Right lobe of liver (tissue), 6 donors: ENCODE results near the gene CASP3. TPM values are rescaled to one million over a fixed set of nuclear protein-coding genes. Genes with fewer than 3 reads are reported as not detected.

Source experiments
- ATAC-seq, 4 donors: fragments of 200-7000 bp; cut with Tn5 transposase; one replicate each; pipeline ENCODE4 v1.9.1; 2020; ENCODE audit warnings: mild to moderate bottlenecking in 4 of 4, moderate library complexity in 4 of 4
- DNase-seq, 3 donors: peaks; one replicate each; pipeline ENCODE4 v3.0.0-alpha.2; 2020
- H3K27ac ChIP-seq, 3 donors: fragments of 200-600 bp; one replicate each; pipeline ENCODE4 v1.8.0; 2022
- H3K27me3 ChIP-seq, 2 donors: fragments of 200-600 bp; one replicate each; pipeline ENCODE4 v1.8.0; 2022
- H3K36me3 ChIP-seq, 4 donors: fragments of 200-600 bp; sonication (generic) in 1 of 4; one replicate each; pipeline versions ENCODE4 v1.5.1 to v1.8.0; 2017 to 2022; ENCODE audit warnings: control low read depth in 1 of 4
- H3K4me1 ChIP-seq, 4 donors: fragments of 200-600 bp; sonication (generic) in 1 of 4; one replicate each; pipeline versions ENCODE4 v1.5.1 to v1.8.0; 2017 to 2022; ENCODE audit warnings: control low read depth in 1 of 4
- H3K4me3 ChIP-seq, 3 donors: fragments of 200-600 bp; one replicate each; pipeline ENCODE4 v1.8.0; 2022
- H3K9me3 ChIP-seq, 4 donors: fragments of 200-600 bp; sonication (generic) in 1 of 4; one replicate each; pipeline versions ENCODE4 v1.5.1 to v1.8.0; 2017 to 2022; ENCODE audit warnings: control low read depth in 1 of 4
- POLR2A ChIP-seq: fragments of 450-650 bp; IDR thresholded peaks from one replicate; pipeline ENCODE4 v1.6.1; 2017; ENCODE audit warnings: antibody characterized with exemption, mild to moderate bottlenecking
- WGBS: methylation state at CpG from one replicate; pipeline ENCODE4 v1.1.6; 2018; ENCODE audit warnings: low coverage, low lambda C conversion rate; ENCODE audit not compliant: insufficient coverage; ENCODE audit errors: missing lambda C conversion rate; 5-methylcytosine and 5-hydroxymethylcytosine counted together
- intact Hi-C, 2 donors: fragments of 100-400 bp; cut with DNase I; formaldehyde crosslinking; loops; one replicate each; pipeline versions ENCODE4 v1.11.2 to v1.14.1; 2022
- long read RNA-seq: library from polyadenylated mRNA; unstranded; transcript quantifications from one replicate; pipeline ENCODE4 v2.0.0, GENCODE V29; 2019
- total RNA-seq, 6 experiments: library from RNA; depleted of rRNA in 2 of 6; stranded (reverse); fragments of >200 nt in 2 of 6; fragmentation: NEBNext Ultra II Directional in 3 of 6; extraction: Animal tissue kit (Norgen Biotek cat#: 25700) in 3 of 6; gene quantifications; one replicate each; pipeline versions ENCODE4 v1.1.0 to v1.2.4, GENCODE V29; 2016 to 2023
- TF ChIP-seq, protein P1 (sequence below), 4 donors: fragments of 200-600 bp in 3 of 4; fragments of 450-650 bp in 1 of 4; IDR thresholded peaks; one replicate each; pipeline versions ENCODE4 v1.5.1 to v1.8.0; 2016 to 2022; ENCODE audit warnings: antibody characterized with exemption in 4 of 4, mild to moderate bottlenecking in 2 of 4
- donor health status: DM: no; HTN: yes; CAD: no.
- donor health status: DM: no; HTN: no; CAD: no.
- donor health status: DM: no; HTN: no; CAD: no.
- donor health status: DM: no; HTN: yes; CAD: no.
- donor health status: DM: no; HTN: yes; CAD: no.

The CASP3 gene
- total RNA-seq, result 10 to 100 TPM in 5 of 6 experiments, 1 to 10 TPM in 1; 9.6 to 19.6 (median 13.2) TPM
- long read RNA-seq, partial matches to known transcripts, result 0 of 5 reads
- long read RNA-seq, other reads (novel, unspliced or antisense), result 0 of 5 reads

DNA sequence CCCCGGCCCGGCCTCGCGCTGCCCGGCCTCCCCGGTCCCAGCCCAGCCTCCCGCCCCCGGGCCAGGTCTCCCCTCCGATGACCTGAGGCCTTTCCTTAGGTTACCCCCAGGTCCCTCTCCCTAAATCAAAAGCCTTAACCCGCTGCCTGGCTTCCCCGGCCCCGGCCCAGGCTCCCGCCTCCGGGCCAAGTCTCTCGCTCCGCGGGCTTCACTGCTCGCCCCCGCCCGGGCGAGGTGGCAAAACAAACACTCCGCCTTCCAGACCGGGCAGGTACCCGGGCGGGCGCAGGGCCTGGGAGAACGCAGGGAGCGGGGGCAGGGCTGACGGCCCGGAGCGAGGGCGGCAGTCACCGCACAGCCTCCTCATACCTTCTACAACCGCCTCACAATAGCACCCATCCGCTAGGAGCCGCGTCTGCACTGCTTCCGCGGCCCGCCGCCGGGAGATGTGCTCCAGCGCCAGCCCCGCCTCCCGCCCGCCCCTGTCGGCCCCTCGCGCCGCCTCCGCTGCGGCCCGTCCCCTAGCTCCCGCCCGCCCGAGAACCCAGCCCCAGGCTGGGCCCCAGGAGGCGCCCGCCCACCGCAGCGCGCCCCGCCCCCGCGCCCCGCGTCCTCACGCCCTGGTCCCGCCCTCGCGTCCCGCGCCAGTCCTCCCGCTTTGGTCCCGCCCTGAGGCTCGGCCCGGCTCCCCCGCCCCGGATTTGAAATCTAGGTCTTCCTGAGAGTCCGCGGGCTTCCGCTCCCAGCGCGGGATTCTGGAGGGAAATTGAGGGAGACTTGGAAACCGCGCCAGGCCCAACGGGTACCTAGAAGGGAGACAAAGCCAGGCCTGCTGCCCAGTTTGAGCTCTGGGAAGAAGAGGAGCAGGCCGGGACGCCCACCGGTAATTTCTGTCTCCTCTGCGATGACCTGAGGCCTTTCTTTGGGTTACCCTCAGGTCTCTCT, at the start of gene CASP3, which contains the start of gene PRIMPOL:
Gene CASP3 (minus strand): TSS at position 422 of the 945 bp plus-strand sequence. CDS start 10,994 bp downstream, outside the sequence.
Gene PRIMPOL (plus strand): TSS at position 713 of the 945 bp plus-strand sequence. CDS start 7,403 bp downstream, outside the sequence.
- H3K27me3 ChIP-seq, result no peaks in the 10 kb centered on the region
- DNase-seq, result peak; percentile 99
- peak within 1 kb of the TSS; percentile 76 to 90 (median 78) for H3K4me3 ChIP-seq
- peak within 1 kb of the TSS; percentile 90 to 98 (median 94) for H3K27ac ChIP-seq
- intact Hi-C loops, result no loop called here
- 0% methylated on average over 15 of the region's 90 CpGs for whole genome bisulfite sequencing
- H3K4me1 ChIP-seq, result peaks cover 0 to 42% (median 17%) of the 10 kb centered on the region in 4 donors
- no peaks in the 10 kb centered on the region for H3K36me3 ChIP-seq
- peak; percentile 96 for TF ChIP-seq POLR2A
- TF ChIP-seq, protein P1, sequence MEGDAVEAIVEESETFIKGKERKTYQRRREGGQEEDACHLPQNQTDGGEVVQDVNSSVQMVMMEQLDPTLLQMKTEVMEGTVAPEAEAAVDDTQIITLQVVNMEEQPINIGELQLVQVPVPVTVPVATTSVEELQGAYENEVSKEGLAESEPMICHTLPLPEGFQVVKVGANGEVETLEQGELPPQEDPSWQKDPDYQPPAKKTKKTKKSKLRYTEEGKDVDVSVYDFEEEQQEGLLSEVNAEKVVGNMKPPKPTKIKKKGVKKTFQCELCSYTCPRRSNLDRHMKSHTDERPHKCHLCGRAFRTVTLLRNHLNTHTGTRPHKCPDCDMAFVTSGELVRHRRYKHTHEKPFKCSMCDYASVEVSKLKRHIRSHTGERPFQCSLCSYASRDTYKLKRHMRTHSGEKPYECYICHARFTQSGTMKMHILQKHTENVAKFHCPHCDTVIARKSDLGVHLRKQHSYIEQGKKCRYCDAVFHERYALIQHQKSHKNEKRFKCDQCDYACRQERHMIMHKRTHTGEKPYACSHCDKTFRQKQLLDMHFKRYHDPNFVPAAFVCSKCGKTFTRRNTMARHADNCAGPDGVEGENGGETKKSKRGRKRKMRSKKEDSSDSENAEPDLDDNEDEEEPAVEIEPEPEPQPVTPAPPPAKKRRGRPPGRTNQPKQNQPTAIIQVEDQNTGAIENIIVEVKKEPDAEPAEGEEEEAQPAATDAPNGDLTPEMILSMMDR (IDR thresholded peaks at IDR 0.05), result peak; percentile 13 to 44 (median 22)
- peak; percentile 89 to 98 (median 93) for ATAC-seq
- H3K9me3 ChIP-seq, result no peaks in the 10 kb centered on the region

DNA sequence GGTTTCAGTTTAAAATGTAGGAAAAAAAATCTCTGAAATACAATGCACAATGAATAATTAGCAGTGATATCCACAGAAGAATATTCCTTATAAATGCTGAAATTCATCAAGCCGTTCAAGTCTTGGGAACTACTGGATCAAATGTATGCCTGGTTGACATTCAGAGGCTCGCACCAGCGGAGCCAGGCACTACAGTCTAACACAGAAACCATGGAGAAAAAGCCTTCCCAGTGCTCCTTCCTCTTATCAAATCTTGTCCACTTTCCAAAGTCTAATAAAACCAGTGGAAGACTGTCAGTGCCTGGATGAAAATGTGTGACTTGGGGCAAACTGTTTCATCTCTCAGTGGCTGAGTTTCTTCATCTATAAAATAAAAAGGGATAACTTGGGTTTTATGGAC, 48.7 kb upstream of the CASP3 start:
- TF ChIP-seq POLR2A, result no peak
- TF ChIP-seq, protein P1 (IDR thresholded peaks at IDR 0.05), result no peak
- H3K4me3 ChIP-seq, result no peak overlapping the region
- ATAC-seq (no peak), DNase-seq (no peak)
- no peak overlapping the region for H3K27ac ChIP-seq
- no peaks in the 10 kb centered on the region for H3K4me1 ChIP-seq
- WGBS, result 78% methylated on average over 2 of the region's 3 CpGs
- no peaks in the 10 kb centered on the region for H3K27me3 ChIP-seq
- intact Hi-C loops, result no loop called here
- peaks cover 0 to 8% (median 3%) of the 10 kb centered on the region in 4 donors for H3K36me3 ChIP-seq
- no peaks in the 10 kb centered on the region for H3K9me3 ChIP-seq

DNA sequence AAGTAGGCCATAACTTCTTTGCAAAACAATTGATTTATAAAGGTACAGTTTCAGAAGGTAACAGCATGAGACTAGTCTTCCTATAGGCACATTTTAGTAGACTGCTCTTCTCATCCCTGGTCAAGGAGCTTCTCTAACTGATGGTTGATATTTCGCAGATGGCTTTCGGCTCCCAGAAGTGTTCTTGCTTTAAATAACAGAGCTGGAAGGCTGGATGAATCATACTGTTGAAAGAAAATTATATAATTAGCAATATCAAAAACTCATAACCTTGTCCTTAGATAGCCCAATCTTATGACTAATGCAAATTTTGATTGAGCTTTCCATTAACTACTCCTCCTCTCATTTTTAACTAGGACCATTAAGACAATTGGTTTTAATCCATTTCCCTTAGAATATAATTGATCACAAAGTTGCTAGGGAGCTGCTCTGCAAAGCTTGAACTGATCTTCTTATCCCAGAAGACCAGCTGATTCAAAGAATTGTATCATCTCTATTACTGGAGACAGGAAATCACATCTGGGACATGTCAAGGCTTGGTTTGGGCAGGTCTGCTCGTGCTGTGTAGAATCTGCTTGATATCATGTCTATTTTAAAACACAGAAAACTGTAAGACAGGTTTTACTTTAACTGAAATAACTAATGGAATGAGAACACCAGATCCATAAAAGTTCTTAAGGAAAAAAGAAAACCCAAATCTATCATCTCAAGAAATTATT, 46.1 kb upstream of the CASP3 start:
- no peak for DNase-seq
- ATAC-seq, result no peak
- no peak overlapping the region for H3K27ac ChIP-seq
- 78% methylated on average over 3 of the region's 3 CpGs for WGBS
- H3K9me3 ChIP-seq, result no peaks in the 10 kb centered on the region
- no peak overlapping the region for H3K4me3 ChIP-seq
- peaks cover 0 to 8% (median 3%) of the 10 kb centered on the region in 4 donors for H3K36me3 ChIP-seq
- intact Hi-C loops, result no loop called here
- no peaks in the 10 kb centered on the region for H3K4me1 ChIP-seq
- TF ChIP-seq POLR2A, result no peak
- TF ChIP-seq, protein P1 (IDR thresholded peaks at IDR 0.05), result no peak
- no peaks in the 10 kb centered on the region for H3K27me3 ChIP-seq

DNA sequence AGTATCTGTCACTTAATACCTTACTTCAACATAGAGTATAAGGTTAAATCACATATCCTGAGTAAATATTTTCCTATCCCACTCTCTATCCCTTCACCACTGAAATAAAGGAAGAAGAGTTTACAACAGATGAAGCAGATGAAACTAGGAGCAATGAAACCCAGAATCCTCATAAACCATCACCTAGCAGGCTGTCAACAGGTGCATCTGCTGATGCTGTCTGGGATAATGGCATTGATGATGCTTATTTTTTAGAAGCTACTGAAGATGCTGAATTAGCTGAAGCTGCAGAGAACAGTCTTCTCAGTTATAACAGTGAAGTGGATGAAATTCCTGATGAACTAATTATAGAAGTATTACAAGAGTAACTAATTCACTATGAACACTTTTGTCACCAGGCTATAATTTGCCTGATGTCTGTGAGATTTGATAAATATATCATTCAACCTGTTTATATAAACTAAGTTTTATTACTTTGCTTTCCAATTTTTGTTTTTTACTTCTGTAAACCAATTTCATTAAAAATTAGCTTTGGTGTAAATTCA, 45.2 kb upstream of the CASP3 start:
- TF ChIP-seq, protein P1 (IDR thresholded peaks at IDR 0.05), result no peak
- no peak for TF ChIP-seq POLR2A
- DNase-seq, result no peak
- H3K4me1 ChIP-seq, result no peaks in the 10 kb centered on the region
- no peak for ATAC-seq
- no peak overlapping the region for H3K4me3 ChIP-seq
- H3K36me3 ChIP-seq, result peaks cover 0 to 8% (median 5%) of the 10 kb centered on the region in 4 donors
- H3K9me3 ChIP-seq, result no peaks in the 10 kb centered on the region
- intact Hi-C loops, result no loop called here
- no peak overlapping the region for H3K27ac ChIP-seq
- H3K27me3 ChIP-seq, result no peaks in the 10 kb centered on the region
